ENCODE results near the gene SHLD3.
"Not testable (repeated sequence)": the region's sequence is repeated elsewhere in the genome, so short reads cannot be mapped to it uniquely, and the experiment has no call there.

Gene SHLD3

GRCh38 chr5:65624571-65625555, at the start of gene SHLD3, which contains the start of gene TRAPPC13:
TSS of gene SHLD3 (plus strand) at chr5:65625027. CDS start at chr5:65629588, 4,561 bp downstream.
TSS of gene TRAPPC13 (plus strand) at chr5:65625027. CDS start at chr5:65625061, 34 bp downstream.
- peak; percentile 88 for DNase-seq

GRCh38 chr5:65577141-65577540, 47.7 kb upstream of the SHLD3 start:
- DNase-seq, result no peak

GRCh38 chr5:65588694-65589093, 36.1 kb upstream of the SHLD3 start:
- no peak for DNase-seq

GRCh38 chr5:65601761-65602160, 23.1 kb upstream of the SHLD3 start:
- peak; percentile 24 for DNase-seq

- no peak for DNase-seq
These were observed 13.3 kb upstream of the SHLD3 start for GRCh38 chr5:65611524-65611923.

- DNase-seq, result no peak
These were observed 12.4 kb upstream of the SHLD3 start for GRCh38 chr5:65612298-65612907.

- DNase-seq, result no peak
These were observed 4.8 kb upstream of the SHLD3 start for GRCh38 chr5:65620021-65620420.

GRCh38 chr5:65621961-65622360, 2.9 kb upstream of the SHLD3 start:
- not testable (repeated sequence) for DNase-seq

GRCh38 chr5:65623482-65623881, 1.3 kb upstream of the SHLD3 start:
- DNase-seq, result no peak

- DNase-seq, result peak; percentile 96
These were observed 729 bp upstream of the SHLD3 start, which contains the start of gene TRIM23 for GRCh38 chr5:65624025-65624570. TSS of gene TRIM23 (minus strand) at chr5:65624333. CDS start at chr5:65624274, 59 bp downstream.

- no peak for DNase-seq
These were observed 916 bp downstream of the SHLD3 start for GRCh38 chr5:65625743-65626142.

GRCh38 chr5:65630981-65631380, 6.2 kb downstream of the SHLD3 start:
- no peak for DNase-seq

GRCh38 chr5:65640240-65640639, 15.4 kb downstream of the SHLD3 start:
- DNase-seq, result no peak

GRCh38 chr5:65646938-65647337, 22.1 kb downstream of the SHLD3 start:
- DNase-seq, result no peak

- DNase-seq, result no peak
These were observed 23.1 kb downstream of the SHLD3 start for GRCh38 chr5:65647941-65648340.

- DNase-seq, result no peak
These were observed 26.3 kb downstream of the SHLD3 start for GRCh38 chr5:65651144-65651543.

GRCh38 chr5:65654713-65655112, 29.9 kb downstream of the SHLD3 start:
- DNase-seq, result no peak

GRCh38 chr5:65663804-65664521, 39.1 kb downstream of the SHLD3 start:
- DNase-seq, result no peak

GRCh38 chr5:65668696-65669095, 43.9 kb downstream of the SHLD3 start:
- peak; percentile 59 for DNase-seq

- peak; percentile 72 for DNase-seq
These were observed 48.0 kb downstream of the SHLD3 start for GRCh38 chr5:65672796-65673195.

GRCh38 chr5:65674749-65675148, 49.9 kb downstream of the SHLD3 start:
- DNase-seq, result no peak

GRCh38 chr5:65676056-65676455, 51.2 kb downstream of the SHLD3 start:
- peak; percentile 56 for DNase-seq
